Mammary epithelial cell (primary cell): ENCODE results near the gene ADAMTS10.

Experiments used
- CTCF ChIP-seq, 2 donors: IDR thresholded peaks in 1 of 2; conservative IDR thresholded peaks in 1 of 2; 2 replicates each; pipeline ENCODE4 v1.5.1; 2011 to 2012; ENCODE audit warnings: inconsistent platforms in 2 of 2, low read length in 2 of 2, mild to moderate bottlenecking in 2 of 2, control low read depth in 1 of 2, low read depth in 1 of 2; ENCODE audit not compliant: insufficient read depth in 1 of 2; ENCODE audit errors: extremely low read depth in 1 of 2
- EZH2 ChIP-seq: IDR thresholded peaks from 2 replicates; pipeline ENCODE4 v1.6.1; 2012; ENCODE audit warnings: low read length, inconsistent platforms, borderline replicate concordance

GRCh38 chr19:8557642-8558238, 52.8 kb downstream of the ADAMTS10 start:
- TF ChIP-seq CTCF (conservative IDR thresholded peaks at IDR 0.05 in 1 of 2, IDR thresholded peaks at IDR 0.05 in 1 of 2; ENCODE audit: extremely low read depth in 1 of 2, insufficient read depth in 1 of 2, low read depth in 1 of 2, low read length in 2 of 2) (no peak), EZH2 (no peak)
